GM12878 (cell line): ENCODE measurements around the gene ARHGAP45. TPM values are rescaled to one million over a fixed set of nuclear protein-coding genes. Genes with fewer than 3 reads are reported as not detected.
A peak's percentile ranks its signal among the peaks of the same experiment; 100 is the strongest.

Experiments
- HCFC1 ChIP-seq: fragments of 150-350 bp; IDR thresholded peaks from 2 replicates; pipeline ENCODE4 v1.6.1; 2014; ENCODE audit warnings: low read length
- NFXL1 ChIP-seq: fragments of 450-650 bp; IDR thresholded peaks from 2 replicates; pipeline ENCODE4 v1.6.1; 2017; ENCODE audit warnings: antibody characterized with exemption, mild to moderate bottlenecking, borderline replicate concordance
- RAD51 ChIP-seq: fragments of 450-650 bp; IDR thresholded peaks from 2 replicates; pipeline ENCODE4 v1.6.1; 2016; ENCODE audit warnings: moderate library complexity, mild to moderate bottlenecking, inconsistent platforms
- TAF1 ChIP-seq: IDR thresholded peaks from 2 replicates; pipeline ENCODE4 v1.6.1; 2011; ENCODE audit warnings: mild to moderate bottlenecking, low read depth, low read length, borderline replicate concordance
- polyA plus RNA-seq, 11 experiments: library from polyadenylated mRNA; depleted of rRNA in 4 of 11; unstranded in 6 of 11; stranded (reverse) in 5 of 11; fragments of >200 nt; fragmentation: Nextera tagmentation in 4 of 11; fragmentation: Illumina TruSeq in 1 of 11; extraction: Ambion mirVana in 4 of 11; extraction: Trizol in 1 of 11; gene quantifications; 1 replicate in 1 of 11; 2 replicates in 10 of 11; pipeline versions ENCODE4 v1.2.1 to v1.2.3, GENCODE V29; 2011 to 2016; ENCODE audit warnings: inconsistent platforms in 2 of 11, missing spikeins in 2 of 11, low read depth in 1 of 11
- total RNA-seq, 4 experiments: library from RNA; depleted of rRNA in 3 of 4; stranded (reverse); fragments of >200 nt in 3 of 4; fragmentation: Illumina TruSeq in 1 of 4; extraction: Trizol in 1 of 4; gene quantifications; 2 replicates each; pipeline versions ENCODE4 v1.2.1 to v1.2.3, GENCODE V29; 2013 to 2021
- TF ChIP-seq, protein P1 (sequence below): fragments of 450-650 bp; formaldehyde crosslinking; IDR thresholded peaks from 2 replicates; pipeline ENCODE4 v1.4.0; 2022; ENCODE audit warnings: mild to moderate bottlenecking, moderate library complexity
- TF ChIP-seq, protein P2 (sequence below): fragments of 450-650 bp; conservative IDR thresholded peaks from 2 replicates; pipeline ENCODE4 v1.6.1; 2017; ENCODE audit warnings: mild to moderate bottlenecking, moderate library complexity

Gene ARHGAP45
- total and polyA plus RNA-seq, 10 of the 15 experiments (the other 5 are each of a cell fraction or from before 2014, with no cell fraction given), result 1.4 to 151 (median 59.9) TPM

DNA sequence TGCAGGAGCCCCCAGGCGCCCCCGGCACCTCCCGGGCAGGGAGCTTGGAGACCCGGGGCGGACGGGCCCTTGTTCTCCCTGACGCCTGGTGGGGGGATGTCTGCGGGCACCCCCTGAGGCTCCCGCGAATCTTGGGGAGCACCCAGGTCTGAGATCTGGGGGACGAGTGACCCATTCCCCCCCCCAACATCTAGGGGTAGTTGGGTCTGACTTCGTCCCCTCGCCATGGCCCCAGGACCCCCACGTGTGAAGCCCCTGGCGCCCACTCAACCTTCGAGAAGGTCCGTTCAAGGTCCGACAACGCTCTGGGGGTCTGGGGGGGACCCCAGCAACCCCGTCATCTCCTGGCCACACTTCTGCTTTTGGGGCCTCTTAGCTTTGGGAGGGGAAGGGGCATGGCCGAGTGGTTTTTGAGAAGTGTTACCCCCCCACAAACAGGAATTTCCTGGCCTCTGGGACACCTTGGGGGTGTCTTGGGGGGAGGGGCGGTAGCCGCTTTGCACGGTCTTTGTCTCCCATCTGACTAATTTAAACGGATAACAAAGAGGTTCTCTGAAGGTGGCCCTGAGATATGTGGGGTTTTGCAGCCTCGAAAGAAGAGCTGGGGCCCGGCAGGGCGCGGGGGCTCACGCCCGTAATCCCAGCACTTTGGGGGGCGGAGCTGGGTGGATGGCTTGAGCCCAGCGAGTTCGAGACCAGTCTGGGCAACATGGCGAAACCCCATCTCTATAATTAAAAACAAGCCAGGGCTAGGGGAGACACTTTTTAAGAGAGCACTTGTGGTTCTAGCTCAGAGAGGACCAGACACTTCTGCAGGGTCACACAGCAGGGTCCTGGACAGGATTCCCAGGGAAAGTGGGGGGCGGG, 40.0 kb upstream of the ARHGAP45 start (continued):
- no peak for TF ChIP-seq TAF1
- TF ChIP-seq, protein P1, sequence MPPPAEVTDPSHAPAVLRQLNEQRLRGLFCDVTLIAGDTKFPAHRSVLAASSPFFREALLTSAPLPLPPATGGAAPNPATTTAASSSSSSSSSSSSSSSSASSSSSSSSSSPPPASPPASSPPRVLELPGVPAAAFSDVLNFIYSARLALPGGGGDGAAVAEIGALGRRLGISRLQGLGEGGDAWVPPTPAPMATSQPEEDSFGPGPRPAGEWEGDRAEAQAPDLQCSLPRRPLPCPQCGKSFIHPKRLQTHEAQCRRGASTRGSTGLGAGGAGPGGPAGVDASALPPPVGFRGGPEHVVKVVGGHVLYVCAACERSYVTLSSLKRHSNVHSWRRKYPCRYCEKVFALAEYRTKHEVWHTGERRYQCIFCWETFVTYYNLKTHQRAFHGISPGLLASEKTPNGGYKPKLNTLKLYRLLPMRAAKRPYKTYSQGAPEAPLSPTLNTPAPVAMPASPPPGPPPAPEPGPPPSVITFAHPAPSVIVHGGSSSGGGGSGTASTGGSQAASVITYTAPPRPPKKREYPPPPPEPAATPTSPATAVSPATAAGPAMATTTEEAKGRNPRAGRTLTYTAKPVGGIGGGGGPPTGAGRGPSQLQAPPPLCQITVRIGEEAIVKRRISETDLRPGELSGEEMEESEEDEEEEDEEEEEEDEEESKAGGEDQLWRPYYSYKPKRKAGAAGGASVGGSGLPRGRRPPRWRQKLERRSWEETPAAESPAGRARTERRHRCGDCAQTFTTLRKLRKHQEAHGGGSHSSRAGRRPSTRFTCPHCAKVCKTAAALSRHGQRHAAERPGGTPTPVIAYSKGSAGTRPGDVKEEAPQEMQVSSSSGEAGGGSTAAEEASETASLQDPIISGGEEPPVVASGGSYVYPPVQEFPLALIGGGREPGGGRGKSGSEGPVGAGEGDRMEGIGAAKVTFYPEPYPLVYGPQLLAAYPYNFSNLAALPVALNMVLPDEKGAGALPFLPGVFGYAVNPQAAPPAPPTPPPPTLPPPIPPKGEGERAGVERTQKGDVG (CRISPR knock-in tag), result no peak
- no peak for TF ChIP-seq RAD51
- peak; percentile 6; the same call in 1 of the 2 replicates for TF ChIP-seq HCFC1
- TF ChIP-seq, protein P2, sequence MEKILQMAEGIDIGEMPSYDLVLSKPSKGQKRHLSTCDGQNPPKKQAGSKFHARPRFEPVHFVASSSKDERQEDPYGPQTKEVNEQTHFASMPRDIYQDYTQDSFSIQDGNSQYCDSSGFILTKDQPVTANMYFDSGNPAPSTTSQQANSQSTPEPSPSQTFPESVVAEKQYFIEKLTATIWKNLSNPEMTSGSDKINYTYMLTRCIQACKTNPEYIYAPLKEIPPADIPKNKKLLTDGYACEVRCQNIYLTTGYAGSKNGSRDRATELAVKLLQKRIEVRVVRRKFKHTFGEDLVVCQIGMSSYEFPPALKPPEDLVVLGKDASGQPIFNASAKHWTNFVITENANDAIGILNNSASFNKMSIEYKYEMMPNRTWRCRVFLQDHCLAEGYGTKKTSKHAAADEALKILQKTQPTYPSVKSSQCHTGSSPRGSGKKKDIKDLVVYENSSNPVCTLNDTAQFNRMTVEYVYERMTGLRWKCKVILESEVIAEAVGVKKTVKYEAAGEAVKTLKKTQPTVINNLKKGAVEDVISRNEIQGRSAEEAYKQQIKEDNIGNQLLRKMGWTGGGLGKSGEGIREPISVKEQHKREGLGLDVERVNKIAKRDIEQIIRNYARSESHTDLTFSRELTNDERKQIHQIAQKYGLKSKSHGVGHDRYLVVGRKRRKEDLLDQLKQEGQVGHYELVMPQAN, result 0 out of 2 replicates have a peak, but pooled peaks have one; percentile 3
- no peak for TF ChIP-seq NFXL1
